Body of pancreas (tissue), 4 donors: ENCODE measurements around the gene USP2. TPM values are rescaled to one million over a fixed set of nuclear protein-coding genes. Genes with fewer than 3 reads are reported as not detected.
A peak's percentile ranks its signal among the peaks of the same experiment; 100 is the strongest.

Experiments used
- ATAC-seq: fragments of 150-250 bp; one replicate; pipeline ENCODE4 v1.9.1; 2016
- DNase-seq, 4 donors: peaks; one replicate each; pipeline ENCODE4 v3.0.0-alpha.2; 2019
- H3K27ac ChIP-seq, 4 donors: fragments of 200-600 bp; sonication (generic); 1 replicate in 3 of 4; 2 replicates in 1 of 4; pipeline versions ENCODE4 v1.5.1 to v1.6.1; 2016 to 2019; ENCODE audit warnings: mild to moderate bottlenecking in 1 of 4, mixed read lengths in 1 of 4, moderate library complexity in 1 of 4
- H3K27me3 ChIP-seq, 2 donors: fragments of 200-600 bp; sonication (generic); one replicate each; pipeline ENCODE4 v1.6.0; 2016; ENCODE audit warnings: mild to moderate bottlenecking in 1 of 2
- H3K36me3 ChIP-seq, 2 donors: fragments of 200-600 bp; sonication (generic); replicated peaks in 1 of 2; 2 replicates each; pipeline ENCODE4 v1.5.1; 2016; ENCODE audit warnings: low read depth in 2 of 2; ENCODE audit not compliant: insufficient read depth in 1 of 2
- H3K4me1 ChIP-seq: fragments of 200-600 bp; sonication (generic); one replicate; pipeline ENCODE4 v1.6.0; 2016
- H3K4me3 ChIP-seq, 2 donors: fragments of 200-600 bp; sonication (generic); 1 replicate in 1 of 2; 2 replicates in 1 of 2; pipeline ENCODE4 v1.5.1; 2016 to 2019
- H3K9me3 ChIP-seq, 3 donors: fragments of 200-600 bp; sonication (generic); 1 replicate in 2 of 3; 2 replicates in 1 of 3; pipeline ENCODE4 v1.5.1; 2016
- CTCF ChIP-seq, 7 experiments: fragments of 450-650 bp in 4 of 7; fragments of 200-600 bp in 3 of 7; sonication (generic) in 3 of 7; IDR thresholded peaks; one replicate each; pipeline ENCODE4 v1.5.1; 2016 to 2019; ENCODE audit warnings: antibody characterized with exemption in 7 of 7
- POLR2A ChIP-seq, 3 donors: fragments of 450-650 bp; IDR thresholded peaks; one replicate each; pipeline ENCODE4 v1.6.1; 2016; ENCODE audit warnings: antibody characterized with exemption in 3 of 3, mild to moderate bottlenecking in 2 of 3
- WGBS, 2 donors: methylation state at CpG; one replicate each; pipeline ENCODE4 v1.1.5; 2017; 5-methylcytosine and 5-hydroxymethylcytosine counted together
- intact Hi-C: fragments of 100-400 bp; cut with DNase I; formaldehyde crosslinking; loops from one replicate; pipeline ENCODE4 v1.15.1; 2023
- total RNA-seq, 2 donors: library from RNA; depleted of rRNA; stranded (reverse); fragments of >200 nt; gene quantifications; one replicate each; pipeline ENCODE4 v1.1.0, GENCODE V29; 2016

USP2 gene
- total RNA-seq, 2 donors from 2014 or later: 3.9 to 19.4 TPM

GRCh38 chr11:119363081-119363850 lies 18.2 kb downstream of the USP2 start:
- DNase-seq: peak; percentile 55 to 76 (median 62)
- H3K4me3 ChIP-seq: peak overlapping the region in 1 of 2 donors; percentile 47
- peak overlapping the region; percentile 55 to 95 (median 82) for H3K27ac ChIP-seq
- no peaks in the 10 kb centered on the region for H3K9me3 ChIP-seq
- TF ChIP-seq POLR2A (IDR thresholded peaks at IDR 0.05) (peak in 2 of 3 donors; percentile 13 to 20), CTCF (IDR thresholded peaks at IDR 0.05) (no peak)
- H3K36me3 ChIP-seq: peaks cover 0 to 7% of the 10 kb centered on the region in 2 donors
- no peaks in the 10 kb centered on the region for H3K27me3 ChIP-seq
- intact Hi-C loops: no loop called here
- ATAC-seq: peak; percentile 53
- WGBS, 2 donors: 8 to 10% methylated on average over 19 to 44 of the region's 44 CpGs
- peaks cover 58% of the 10 kb centered on the region for H3K4me1 ChIP-seq

DNA sequence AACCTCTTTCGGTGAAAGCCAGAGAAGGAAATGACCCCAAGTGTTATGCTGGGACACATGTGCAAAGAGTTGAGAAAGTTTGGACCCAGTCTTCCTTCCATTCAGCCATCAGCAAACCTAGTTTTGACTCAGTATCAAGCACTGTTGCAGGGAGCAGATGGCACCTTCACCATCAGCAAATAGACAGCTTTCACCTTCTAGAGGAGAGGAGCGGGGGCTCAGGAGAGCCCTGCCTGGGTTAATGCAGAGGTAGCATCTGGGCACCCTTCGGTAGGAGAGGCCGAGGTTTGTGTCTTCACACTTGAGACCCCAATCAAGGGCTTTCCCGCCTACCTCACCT lies 18.8 kb downstream of the USP2 start:
- 30 to 35% methylated on average over 2 to 5 of the region's 5 CpGs for WGBS, 2 donors
- peak; percentile 2 for ATAC-seq
- no peak for DNase-seq
- Histone ChIP-seq H3K27me3 (no peaks in the 10 kb centered on the region), H3K4me1 (peaks cover 53% of the 10 kb centered on the region), H3K4me3 (no peak overlapping the region), H3K9me3 (no peaks in the 10 kb centered on the region), H3K36me3 (peaks cover 0 to 7% of the 10 kb centered on the region in 2 donors), H3K27ac (peak overlapping the region; percentile 55 to 95 (median 82))
- TF ChIP-seq CTCF (IDR thresholded peaks at IDR 0.05) (no peak), POLR2A (IDR thresholded peaks at IDR 0.05) (no peak)
- intact Hi-C loops: no loop called here

DNA sequence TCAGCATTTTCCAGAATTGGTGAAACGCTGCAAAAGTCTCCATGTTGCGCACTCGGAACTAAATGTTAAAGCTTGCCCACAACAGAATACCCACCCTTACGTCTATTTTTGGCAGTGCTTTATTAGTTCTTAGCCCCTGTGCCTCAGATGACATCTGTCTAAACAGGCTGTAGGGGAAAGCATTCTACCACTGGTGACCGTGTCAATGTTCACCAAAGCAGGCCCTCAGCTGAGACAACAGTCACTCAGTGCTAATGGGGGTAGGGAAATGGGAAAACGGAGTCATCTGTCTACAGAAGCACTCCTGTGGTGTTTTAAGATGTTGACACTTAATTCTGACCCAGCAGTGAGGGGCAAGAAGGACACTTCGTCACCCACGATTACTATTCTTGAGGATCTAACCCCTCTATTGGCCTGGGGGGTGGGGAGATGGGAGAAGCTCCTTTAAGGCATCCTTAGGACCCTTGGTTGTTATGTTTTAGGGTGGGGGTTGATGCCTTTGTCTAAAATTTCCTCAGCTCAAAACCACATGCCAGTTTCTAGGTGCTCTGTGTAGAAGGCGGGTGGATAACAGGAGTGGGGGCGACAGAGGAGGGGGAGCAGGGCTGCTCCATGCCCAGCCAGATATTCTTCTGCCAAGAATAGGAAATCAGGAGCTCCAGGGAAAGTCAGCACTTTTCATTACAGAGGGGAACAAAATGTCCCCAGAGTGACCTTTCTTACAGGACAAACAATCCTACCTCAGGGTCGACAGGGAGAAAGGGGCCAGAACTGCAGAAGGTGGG lies 19.4 kb downstream of the USP2 start:
- H3K4me1 ChIP-seq: peaks cover 47% of the 10 kb centered on the region
- H3K4me3 ChIP-seq: no peak overlapping the region
- peak overlapping the region; percentile 55 to 95 (median 82) for H3K27ac ChIP-seq
- intact Hi-C loops: no loop called here
- TF ChIP-seq CTCF (IDR thresholded peaks at IDR 0.05) (no peak), POLR2A (IDR thresholded peaks at IDR 0.05) (no peak)
- WGBS, 2 donors: 45 to 48% methylated on average over 11 of the region's 11 CpGs
- H3K9me3 ChIP-seq: no peaks in the 10 kb centered on the region
- no peaks in the 10 kb centered on the region for H3K27me3 ChIP-seq
- ATAC-seq (no peak), DNase-seq (no peak)
- H3K36me3 ChIP-seq: peaks cover 0 to 10% of the 10 kb centered on the region in 2 donors

- 11 to 25% methylated on average over 8 of the region's 8 CpGs for WGBS, 2 donors
- peak in 2 of 3 donors; percentile 13 to 20 for TF ChIP-seq POLR2A (IDR thresholded peaks at IDR 0.05)
- TF ChIP-seq CTCF (IDR thresholded peaks at IDR 0.05): no peak
- Histone ChIP-seq H3K9me3 (no peaks in the 10 kb centered on the region), H3K27me3 (no peaks in the 10 kb centered on the region), H3K4me3 (no peak overlapping the region), H3K27ac (peak overlapping the region; percentile 55 to 95 (median 82)), H3K4me1 (peaks cover 47% of the 10 kb centered on the region), H3K36me3 (peaks cover 0 to 10% of the 10 kb centered on the region in 2 donors)
- intact Hi-C loops: no loop called here
- DNase-seq: peak; percentile 73 to 90 (median 84)
- ATAC-seq: peak; percentile 69
Observed at GRCh38 chr11:119361056-119361787, 20.3 kb downstream of the USP2 start.
